KOPT-K1 (cell line): ENCODE measurements around the gene LNPEP.
"Not testable (repeated sequence)": the region's sequence is repeated elsewhere in the genome, so short reads cannot be mapped to it uniquely, and the experiment has no call there.

ENCODE experiments used
- H3K27ac ChIP-seq: fragments of 200-600 bp; sonication (generic); 2 replicates; pipeline ENCODE4 v1.5.1; 2016; ENCODE audit warnings: antibody characterized with exemption, mild to moderate bottlenecking, low read depth, low read length; ENCODE audit not compliant: poor library complexity, severe bottlenecking
- H3K36me3 ChIP-seq: fragments of 200-600 bp; sonication (generic); 2 replicates; pipeline ENCODE4 v1.5.1; 2017; ENCODE audit warnings: antibody characterized with exemption, mild to moderate bottlenecking, low read length, moderate library complexity; ENCODE audit not compliant: insufficient read depth
- H3K9me3 ChIP-seq: fragments of 200-600 bp; sonication (generic); 2 replicates; pipeline ENCODE4 v1.5.1; 2017; ENCODE audit warnings: antibody characterized with exemption, low read length, mild to moderate bottlenecking; ENCODE audit not compliant: insufficient read depth, poor library complexity, severe bottlenecking

LNPEP gene

DNA sequence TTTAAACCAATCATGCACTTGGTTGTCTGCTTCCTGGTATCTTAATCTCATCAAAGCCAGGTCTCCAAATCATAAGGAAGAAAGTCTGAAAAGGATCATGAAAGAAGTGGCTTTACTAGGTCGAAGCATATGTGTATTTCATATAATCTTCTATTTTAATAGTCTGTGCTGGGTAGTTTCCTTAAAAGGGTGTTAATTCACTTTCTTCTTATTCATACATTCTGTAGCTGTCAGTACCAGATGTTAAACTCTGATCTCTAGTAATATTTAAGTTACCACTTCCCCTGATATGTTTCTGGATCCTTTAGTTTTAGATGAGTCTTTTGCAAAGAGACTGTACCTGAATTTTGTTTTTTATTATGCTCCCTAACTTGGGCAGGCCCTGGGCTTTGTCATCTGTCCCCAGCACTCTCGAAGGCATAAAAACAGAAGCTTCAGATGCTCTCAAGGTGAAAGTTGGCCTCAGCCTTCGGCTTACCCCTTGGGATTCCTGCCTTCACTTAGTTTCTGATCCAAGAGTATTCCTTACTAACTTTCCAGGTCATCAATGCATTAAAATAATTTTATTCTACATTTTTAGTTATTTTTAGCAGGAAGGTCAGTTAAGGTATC, 15.0 kb upstream of the LNPEP start:
- H3K9me3 ChIP-seq: no peaks in the 10 kb centered on the region
- H3K36me3 ChIP-seq: peaks cover 59% of the 10 kb centered on the region
- no peak overlapping the region for H3K27ac ChIP-seq

DNA sequence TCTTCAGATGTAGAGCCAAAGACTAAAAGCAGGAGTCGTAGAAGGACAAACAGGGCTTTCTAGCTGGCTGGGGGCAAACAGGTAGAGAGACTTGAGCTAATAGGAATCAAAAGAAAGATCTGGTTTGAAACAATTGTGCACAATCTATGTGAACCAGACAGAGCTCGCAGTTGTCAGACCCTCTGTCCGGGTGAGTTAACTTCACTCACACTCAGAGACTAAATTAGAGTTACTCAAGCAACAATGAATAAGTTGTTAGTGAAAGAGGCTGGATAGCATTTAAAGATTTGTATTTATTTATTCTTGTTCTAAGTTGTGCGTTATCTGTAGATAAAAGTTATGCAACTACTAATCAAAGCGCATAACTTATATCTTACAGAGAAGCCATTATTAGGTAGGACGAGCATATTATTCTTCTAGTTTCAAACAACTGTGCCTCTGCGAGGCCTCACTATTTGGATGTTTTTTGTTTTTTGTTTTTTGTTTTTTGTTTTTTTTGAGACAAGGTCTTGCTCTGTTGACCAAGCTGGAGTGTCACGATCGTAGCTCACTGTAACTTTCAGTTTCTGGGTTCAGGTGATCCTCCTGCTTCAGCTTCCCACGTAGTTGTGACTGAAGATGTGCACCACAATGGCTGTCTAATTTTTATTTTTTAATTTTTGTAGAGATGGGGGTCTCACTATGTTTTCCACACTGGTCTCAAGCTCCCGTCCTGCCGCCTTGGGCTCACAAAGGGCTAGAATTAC, 13.2 kb upstream of the LNPEP start:
- Histone ChIP-seq H3K27ac (no peak overlapping the region), H3K9me3 (no peaks in the 10 kb centered on the region), H3K36me3 (peaks cover 44% of the 10 kb centered on the region)

DNA sequence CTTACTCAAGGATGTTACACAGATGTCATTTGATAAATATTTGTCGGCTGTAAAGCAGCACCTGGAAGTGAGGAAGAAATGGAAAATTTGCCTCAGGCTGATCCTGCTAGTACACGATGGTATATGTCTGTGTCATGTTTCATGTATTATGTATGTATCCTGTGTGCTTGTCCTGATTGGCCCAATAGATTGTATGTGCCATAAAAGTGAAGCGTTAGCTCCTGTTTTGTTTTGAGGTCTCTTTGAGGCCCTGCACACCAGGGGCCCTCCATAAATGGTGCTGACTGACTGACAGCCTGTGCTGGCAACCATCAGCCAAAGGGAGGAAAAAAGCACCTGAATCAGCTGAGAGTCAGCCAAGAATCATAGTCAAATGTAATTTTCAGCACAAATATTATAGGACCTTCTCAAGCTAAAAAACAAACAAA, 11.8 kb upstream of the LNPEP start:
- peaks cover 31% of the 10 kb centered on the region for H3K36me3 ChIP-seq
- peak overlapping the region; percentile 22 for H3K27ac ChIP-seq
- no peaks in the 10 kb centered on the region for H3K9me3 ChIP-seq

DNA sequence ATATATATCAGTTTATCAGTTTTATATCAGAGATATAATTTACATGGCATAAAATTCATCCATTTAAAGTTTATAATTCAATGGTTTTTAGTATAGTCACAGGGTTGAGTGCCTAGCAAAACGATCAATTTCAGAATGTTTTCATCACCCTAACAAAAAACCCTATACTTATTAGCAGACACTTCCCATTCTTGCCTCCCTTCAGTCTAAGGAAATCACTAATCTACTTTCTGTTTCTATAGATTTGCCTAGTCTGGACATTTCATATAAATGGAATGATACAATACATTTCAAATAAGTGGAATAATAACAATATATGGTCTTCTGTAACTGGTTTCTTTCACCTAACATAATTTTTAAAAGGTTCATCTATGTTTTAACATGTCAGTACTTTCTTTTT, 9.6 kb upstream of the LNPEP start:
- H3K9me3 ChIP-seq: no peaks in the 10 kb centered on the region
- H3K27ac ChIP-seq: no peak overlapping the region
- H3K36me3 ChIP-seq: peaks cover 10% of the 10 kb centered on the region; the same call in 1 of the 2 replicates

DNA sequence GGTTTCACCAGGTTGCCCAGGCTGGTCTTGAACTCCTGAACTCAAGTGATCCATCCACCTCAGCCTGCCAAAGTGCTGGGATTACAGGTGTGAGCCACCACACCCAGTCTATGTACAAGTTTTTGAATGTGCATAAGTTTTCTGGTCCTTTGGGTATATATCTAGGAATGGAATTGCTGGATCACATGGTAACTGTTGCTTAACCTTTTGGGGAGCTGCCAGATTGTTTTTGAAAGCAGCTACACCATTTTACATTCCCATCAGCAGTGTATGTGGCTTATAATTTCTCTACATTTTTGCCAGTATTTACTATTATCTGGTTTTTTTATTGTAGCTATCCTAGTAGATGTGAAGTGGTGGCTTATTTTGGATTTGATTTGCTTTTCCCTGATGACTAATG, 8.9 kb upstream of the LNPEP start:
- H3K9me3 ChIP-seq: no peaks in the 10 kb centered on the region
- H3K36me3 ChIP-seq: 0 out of 2 replicates have a peak, but pooled peaks cover 4% of the 10 kb centered on the region
- no peak overlapping the region for H3K27ac ChIP-seq

GRCh38 chr5:96928931-96929708, 6.8 kb upstream of the LNPEP start:
- Histone ChIP-seq H3K9me3 (no peaks in the 10 kb centered on the region), H3K36me3 (0 out of 2 replicates have a peak, but pooled peaks cover 4% of the 10 kb centered on the region), H3K27ac (no peak overlapping the region)

DNA sequence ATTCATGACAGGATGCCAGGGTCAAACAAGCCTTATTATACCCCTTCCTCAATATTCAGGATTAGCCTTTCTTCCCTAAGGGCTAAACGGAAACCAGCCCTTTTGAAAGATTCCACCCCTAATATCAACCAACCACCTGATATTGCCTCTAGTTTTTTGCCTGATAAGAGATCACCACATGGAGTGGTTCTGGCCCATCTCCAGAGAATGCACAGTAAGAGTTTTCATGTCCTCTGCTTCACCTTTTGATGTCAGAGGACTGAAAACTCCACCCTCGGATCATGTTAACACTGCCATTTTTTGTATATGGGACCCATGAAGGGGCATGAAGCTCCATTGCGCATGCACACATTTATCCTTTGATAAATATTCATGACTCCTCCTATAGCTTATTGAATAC, 5.8 kb upstream of the LNPEP start:
- no peaks in the 10 kb centered on the region for H3K9me3 ChIP-seq
- H3K27ac ChIP-seq: no peak overlapping the region
- 0 out of 2 replicates have a peak, but pooled peaks cover 4% of the 10 kb centered on the region for H3K36me3 ChIP-seq

DNA sequence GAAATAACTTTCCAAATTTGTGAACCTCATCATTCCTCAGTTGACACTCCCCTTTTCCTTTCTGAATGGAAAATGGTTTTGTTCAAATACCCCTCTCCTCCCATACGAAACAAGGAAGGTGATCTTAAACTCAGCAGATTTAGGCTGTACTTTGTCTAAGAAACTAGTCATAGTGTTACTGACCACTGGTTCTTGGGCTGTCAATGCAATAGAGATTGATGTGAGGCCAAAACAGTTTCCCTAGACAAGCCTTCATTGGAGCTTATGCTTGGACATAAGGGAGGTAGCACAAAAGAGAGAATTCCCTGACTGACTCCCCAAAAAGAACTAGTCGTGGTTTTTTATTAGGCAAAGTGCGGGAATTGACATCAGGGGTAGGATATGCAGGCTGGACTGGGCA, 5.3 kb upstream of the LNPEP start:
- H3K27ac ChIP-seq: no peak overlapping the region
- H3K36me3 ChIP-seq: 0 out of 2 replicates have a peak, but pooled peaks cover 4% of the 10 kb centered on the region
- H3K9me3 ChIP-seq: no peaks in the 10 kb centered on the region

DNA sequence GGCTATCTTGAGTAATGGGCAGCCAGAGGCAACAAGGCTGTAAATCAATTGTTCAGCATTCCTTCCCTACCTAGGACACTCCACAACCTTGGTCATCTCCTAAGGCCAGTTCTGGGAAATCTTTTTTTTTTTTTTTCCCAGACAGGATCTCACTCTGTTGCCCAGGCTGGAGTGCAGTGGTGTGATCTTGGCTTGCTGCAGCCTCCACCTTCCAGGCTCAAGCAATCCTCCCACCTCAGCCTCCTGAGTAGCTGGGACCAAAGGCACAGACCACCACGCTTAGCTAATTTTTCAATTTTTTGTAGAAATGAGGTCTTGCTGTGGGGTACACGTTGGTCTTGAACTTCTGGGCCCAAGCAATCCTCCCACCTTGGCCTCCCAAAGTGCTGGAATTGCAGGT, 4.8 kb upstream of the LNPEP start:
- H3K27ac ChIP-seq: not testable (repeated sequence)

GRCh38 chr5:96931605-96932004, 4.3 kb upstream of the LNPEP start:
- no peak overlapping the region for H3K27ac ChIP-seq

More for the DNA sequence above, 4.8 kb upstream of the LNPEP start:
- not testable (repeated sequence) for H3K9me3 ChIP-seq, H3K36me3 ChIP-seq

DNA sequence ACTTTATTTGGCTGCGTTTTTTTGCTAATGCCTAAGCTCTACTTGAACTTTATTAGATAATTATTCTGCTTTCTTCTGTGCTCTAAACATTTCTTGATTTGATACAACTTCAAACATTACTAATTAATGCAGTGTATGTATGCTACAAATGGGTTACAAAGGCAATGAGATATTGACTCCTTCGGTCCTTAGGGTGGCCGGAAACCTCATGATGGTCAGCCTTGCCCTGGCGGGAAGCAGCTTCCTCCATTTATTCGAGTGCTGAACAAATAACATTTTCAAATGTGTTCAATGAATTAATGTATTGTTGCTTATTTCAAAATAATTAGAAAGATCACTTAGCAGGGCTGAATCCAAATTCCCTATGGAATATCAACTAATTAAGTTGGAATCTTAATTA, 3.9 kb upstream of the LNPEP start:
- no peak overlapping the region for H3K27ac ChIP-seq
- no peaks in the 10 kb centered on the region for H3K9me3 ChIP-seq
- H3K36me3 ChIP-seq: 0 out of 2 replicates have a peak, but pooled peaks cover under 1% of the 10 kb centered on the region

More at GRCh38 chr5:96931605-96932004, 4.3 kb upstream of the LNPEP start:
- no peaks in the 10 kb centered on the region for H3K9me3 ChIP-seq
- 0 out of 2 replicates have a peak, but pooled peaks cover 4% of the 10 kb centered on the region for H3K36me3 ChIP-seq

GRCh38 chr5:96933764-96934707, 1.8 kb upstream of the LNPEP start:
- Histone ChIP-seq H3K27ac (peak overlapping the region; percentile 96), H3K36me3 (peaks cover 8% of the 10 kb centered on the region; the same call in 1 of the 2 replicates), H3K9me3 (no peaks in the 10 kb centered on the region)

DNA sequence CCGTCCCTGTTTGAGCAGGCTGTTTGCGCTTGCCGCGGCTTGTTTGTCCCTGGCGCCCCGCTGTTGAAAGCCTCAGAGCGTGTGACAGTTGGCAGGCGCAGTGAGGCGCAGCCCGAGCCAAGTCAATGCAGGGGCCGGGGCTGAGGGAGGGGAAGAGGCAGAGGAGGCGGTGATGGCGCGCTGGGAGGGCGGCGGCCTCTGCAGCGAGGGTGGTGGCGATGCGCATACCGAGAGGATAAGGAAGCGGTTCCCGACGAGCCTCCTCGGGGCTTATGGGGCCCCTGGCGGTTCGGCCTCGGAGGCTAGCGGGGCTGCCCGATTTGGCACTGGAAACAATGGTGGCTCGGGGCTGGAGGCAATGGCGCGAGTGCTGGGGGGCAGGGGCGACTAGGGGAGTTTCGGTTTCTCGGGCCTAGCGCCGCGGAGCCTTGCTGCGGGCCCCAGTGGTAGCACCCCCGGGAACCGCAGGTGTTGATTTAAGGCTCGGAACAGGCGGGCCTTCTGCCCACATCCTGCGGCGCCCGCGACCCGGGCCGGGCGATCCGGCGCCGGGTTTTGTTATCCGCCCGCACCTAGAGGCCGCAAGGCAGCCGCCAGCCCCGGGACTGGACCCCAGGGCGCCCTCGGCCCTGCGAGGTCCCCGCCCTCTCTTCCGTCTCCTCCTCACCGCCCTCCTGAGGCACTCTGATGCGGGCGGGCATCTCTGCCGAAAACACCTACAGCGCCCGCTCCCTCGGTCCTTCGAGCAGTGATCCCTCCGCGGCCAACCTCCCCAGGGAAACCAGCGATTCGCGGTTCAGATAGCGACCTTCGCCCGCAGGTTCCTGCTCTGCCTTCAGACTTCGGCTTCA, 947 bp upstream of the LNPEP start:
- peak overlapping the region; percentile 96 for H3K27ac ChIP-seq
- peaks cover 8% of the 10 kb centered on the region; the same call in 1 of the 2 replicates for H3K36me3 ChIP-seq
- H3K9me3 ChIP-seq: no peaks in the 10 kb centered on the region
